WTC11 (cell line): ENCODE data around the gene KIAA1755. TPM values are rescaled to one million over a fixed set of nuclear protein-coding genes. Genes with fewer than 3 reads are reported as not detected.

Experiments used
- ATAC-seq: fragments of 200-7000 bp; cut with Tn5 transposase; 2 replicates; pipeline ENCODE4 v1.10.0; 2021; ENCODE audit warnings: mild to moderate bottlenecking, moderate library complexity
- CTCF ChIA-PET: fragments of 300-600 bp; sonication (Branson Sonifier 250); formaldehyde crosslinking; loops from one replicate; lab custom pipeline; 2021; ENCODE audit warnings: antibody characterized with exemption; lab: Charles Lee
- POLR2A ChIA-PET: fragments of 350-600 bp; sonication (Branson Sonifier 250); formaldehyde crosslinking; loops from one replicate; lab custom pipeline; 2021; ENCODE audit warnings: antibody characterized with exemption; lab: Charles Lee
- DNase-seq: peaks from one replicate; pipeline ENCODE4 v3.0.0; 2021; ENCODE audit warnings: low spot score
- H3K27ac Mint-ChIP-seq: 2 replicates; pipeline ENCODE4 v1.8.0; 2021; ENCODE audit warnings: mixed read lengths
- H3K27me3 Mint-ChIP-seq: 2 replicates; pipeline ENCODE4 v1.8.0; 2021; ENCODE audit warnings: low read depth, mild to moderate bottlenecking, moderate library complexity, mixed read lengths
- H3K36me3 Mint-ChIP-seq: 2 replicates; pipeline ENCODE4 v1.8.0; 2021; ENCODE audit warnings: mixed read lengths
- H3K4me1 Mint-ChIP-seq: 2 replicates; pipeline ENCODE4 v1.8.0; 2022; ENCODE audit warnings: mixed read lengths
- H3K4me3 Mint-ChIP-seq: 2 replicates; pipeline ENCODE4 v1.8.0; 2021; ENCODE audit warnings: mild to moderate bottlenecking, moderate library complexity, mixed read lengths
- H3K9me3 Mint-ChIP-seq: 2 replicates; pipeline ENCODE4 v1.8.0; 2021; ENCODE audit warnings: mixed read lengths
- CDX4 ChIP-seq: fragments of 250-450 bp; sonication (Bioruptor Pico); IDR thresholded peaks from 2 replicates; pipeline ENCODE4 v1.9.0; 2021; ENCODE audit warnings: moderate library complexity, mild to moderate bottlenecking, inconsistent platforms, borderline replicate concordance
- FOXJ3 ChIP-seq: sonication (generic); formaldehyde crosslinking; IDR thresholded peaks from 2 replicates; pipeline ENCODE4 v1.9.0; 2021; ENCODE audit warnings: missing genetic modification reagents, mild to moderate bottlenecking, borderline replicate concordance
- FOXK1 ChIP-seq: sonication (generic); formaldehyde crosslinking; IDR thresholded peaks from 2 replicates; pipeline ENCODE4 v1.8.0; 2022; ENCODE audit warnings: mild to moderate bottlenecking, moderate library complexity, missing genetic modification reagents
- FOXP1 ChIP-seq: sonication (generic); formaldehyde crosslinking; IDR thresholded peaks from 2 replicates; pipeline ENCODE4 v1.8.0; 2022; ENCODE audit warnings: missing genetic modification reagents, mild to moderate bottlenecking, moderate library complexity, borderline replicate concordance
- GTF2I ChIP-seq: fragments of 250-450 bp; sonication (Bioruptor Pico); conservative IDR thresholded peaks from 2 replicates; pipeline ENCODE4 v1.4.0; 2021; ENCODE audit warnings: mild to moderate bottlenecking
- IRF2 ChIP-seq: sonication (generic); formaldehyde crosslinking; IDR thresholded peaks from 2 replicates; pipeline ENCODE4 v1.8.0; 2022; ENCODE audit warnings: low read depth, missing genetic modification reagents, borderline replicate concordance
- JUN ChIP-seq: sonication (generic); formaldehyde crosslinking; IDR thresholded peaks from 2 replicates; pipeline ENCODE4 v1.8.0; 2023; ENCODE audit warnings: mild to moderate bottlenecking, missing genetic modification reagents
- NR1H2 ChIP-seq: sonication (generic); formaldehyde crosslinking; IDR thresholded peaks from 2 replicates; pipeline ENCODE4 v1.9.0; 2021; ENCODE audit warnings: mild to moderate bottlenecking, moderate library complexity, missing genetic modification reagents
- PRDM15 ChIP-seq: sonication (generic); formaldehyde crosslinking; IDR thresholded peaks from 2 replicates; pipeline ENCODE4 v1.8.0; 2022; ENCODE audit warnings: missing genetic modification reagents
- PREB ChIP-seq: sonication (generic); formaldehyde crosslinking; IDR thresholded peaks from 2 replicates; pipeline ENCODE4 v1.8.1; 2022; ENCODE audit warnings: mild to moderate bottlenecking, missing genetic modification reagents, moderate library complexity, borderline replicate concordance
- SOX15 ChIP-seq: fragments of 250-450 bp; sonication (Bioruptor Pico); IDR thresholded peaks from 2 replicates; pipeline ENCODE4 v1.9.0; 2021; ENCODE audit warnings: mild to moderate bottlenecking
- TCF7 ChIP-seq: sonication (generic); formaldehyde crosslinking; IDR thresholded peaks from 2 replicates; pipeline ENCODE4 v1.8.0; 2022; ENCODE audit warnings: mild to moderate bottlenecking, low read depth, missing genetic modification reagents, moderate library complexity
- TP53 ChIP-seq: sonication (generic); formaldehyde crosslinking; IDR thresholded peaks from 2 replicates; pipeline ENCODE4 v1.8.1; 2023; ENCODE audit warnings: mild to moderate bottlenecking, missing genetic modification reagents
- ZNF219 ChIP-seq: sonication (generic); formaldehyde crosslinking; IDR thresholded peaks from 2 replicates; pipeline ENCODE4 v1.8.0; 2023; ENCODE audit warnings: missing genetic modification reagents, mild to moderate bottlenecking, borderline replicate concordance
- ZNF263 ChIP-seq: sonication (generic); formaldehyde crosslinking; IDR thresholded peaks from 2 replicates; pipeline ENCODE4 v1.8.1; 2022; ENCODE audit warnings: low read depth, mild to moderate bottlenecking, moderate library complexity, missing genetic modification reagents
- ZNF423 ChIP-seq: fragments of 250-450 bp; sonication (Bioruptor Pico); IDR thresholded peaks from 2 replicates; pipeline ENCODE4 v2.1.2; 2022; ENCODE audit warnings: mild to moderate bottlenecking, moderate library complexity
- ZNF425 ChIP-seq: fragments of 250-450 bp; sonication (Bioruptor Pico); conservative IDR thresholded peaks from 2 replicates; pipeline ENCODE4 v1.9.0; 2021; ENCODE audit warnings: mild to moderate bottlenecking
- total RNA-seq: library from RNA; stranded (reverse); gene quantifications from 3 replicates; pipeline ENCODE4 v1.2.3, GENCODE V29; 2021
- TF ChIP-seq, protein P1 (sequence below): fragments of 250-450 bp; sonication (Bioruptor Pico); IDR thresholded peaks from 2 replicates; pipeline ENCODE4 v2.1.2; 2022; ENCODE audit warnings: mild to moderate bottlenecking, moderate library complexity
- TF ChIP-seq, protein P2 (sequence below): fragments of 250-450 bp; sonication (Bioruptor Pico); IDR thresholded peaks from 2 replicates; pipeline ENCODE4 v1.9.0; 2021; ENCODE audit warnings: mild to moderate bottlenecking

Gene KIAA1755
- total RNA-seq, 1 experiment from 2014 or later, result 0.50 TPM

GRCh38 chr20:38175304-38176180 is 85.0 kb downstream of the KIAA1755 start:
- Mint-ChIP-seq H3K4me3 (no peak overlapping the region), H3K36me3 (no peaks in the 10 kb centered on the region), H3K27ac (no peak overlapping the region), H3K4me1 (peaks cover 4% of the 10 kb centered on the region; the same call in 1 of the 2 replicates)
- no peak for DNase-seq
- ATAC-seq, result no peak; the same call in 1 of the 2 replicates
- CTCF ChIA-PET, result interaction anchor here (0.5 to 3.1 kb wide), 17 partner anchors 9 to 183 kb away, joined by 3 to 15 read pairs (median 5); no protein-coding TSS in a partner anchor
- POLR2A ChIA-PET, result interaction anchor here (0.5 to 0.7 kb wide), 3 partner anchors 86 to 317 kb away, joined by 4 to 5 read pairs (median 4); no protein-coding TSS in a partner anchor
- TF ChIP-seq FOXK1 (CRISPR knock-in tag) (no peak), ZNF423 (CRISPR knock-in tag) (no peak), ZNF425 (no peak), NR1H2 (CRISPR knock-in tag) (no peak), PRDM15 (no peak), JUN (CRISPR knock-in tag) (no peak), TP53 (CRISPR knock-in tag) (no peak), TCF7 (CRISPR knock-in tag) (no peak), ZNF219 (no peak), CDX4 (CRISPR knock-in tag) (no peak), GTF2I (CRISPR knock-in tag) (no peak), PREB (CRISPR knock-in tag) (no peak), ZNF263 (CRISPR knock-in tag) (no peak), SOX15 (CRISPR knock-in tag) (no peak), FOXP1 (CRISPR knock-in tag) (no peak), IRF2 (CRISPR knock-in tag) (no peak), FOXJ3 (CRISPR knock-in tag) (no peak)
- TF ChIP-seq, protein P1, sequence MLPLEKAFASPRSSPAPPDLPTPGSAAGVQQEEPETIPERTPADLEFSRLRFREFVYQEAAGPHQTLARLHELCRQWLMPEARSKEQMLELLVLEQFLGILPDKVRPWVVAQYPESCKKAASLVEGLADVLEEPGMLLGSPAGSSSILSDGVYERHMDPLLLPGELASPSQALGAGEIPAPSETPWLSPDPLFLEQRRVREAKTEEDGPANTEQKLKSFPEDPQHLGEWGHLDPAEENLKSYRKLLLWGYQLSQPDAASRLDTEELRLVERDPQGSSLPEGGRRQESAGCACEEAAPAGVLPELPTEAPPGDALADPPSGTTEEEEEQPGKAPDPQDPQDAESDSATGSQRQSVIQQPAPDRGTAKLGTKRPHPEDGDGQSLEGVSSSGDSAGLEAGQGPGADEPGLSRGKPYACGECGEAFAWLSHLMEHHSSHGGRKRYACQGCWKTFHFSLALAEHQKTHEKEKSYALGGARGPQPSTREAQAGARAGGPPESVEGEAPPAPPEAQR (CRISPR knock-in tag), result no peak
- TF ChIP-seq, protein P2, sequence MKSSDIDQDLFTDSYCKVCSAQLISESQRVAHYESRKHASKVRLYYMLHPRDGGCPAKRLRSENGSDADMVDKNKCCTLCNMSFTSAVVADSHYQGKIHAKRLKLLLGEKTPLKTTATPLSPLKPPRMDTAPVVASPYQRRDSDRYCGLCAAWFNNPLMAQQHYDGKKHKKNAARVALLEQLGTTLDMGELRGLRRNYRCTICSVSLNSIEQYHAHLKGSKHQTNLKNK (CRISPR knock-in tag), result no peak
- TF ChIP-seq, all 79 proteins: peak for 0
- Mint-ChIP-seq H3K27me3 (no peaks in the 10 kb centered on the region), H3K9me3 (no peaks in the 10 kb centered on the region)
